MCF 10A (cell line): Measurements from ENCODE around the gene CDKN3. TPM values are rescaled to one million over a fixed set of nuclear protein-coding genes. Genes with fewer than 3 reads are reported as not detected.

Source experiments
- BruUV-seq: library from RNA; stranded (reverse); fragments of 400-500 nt; replicated peaks from 2 replicates; lab custom pipeline; 2021; lab: Mats Ljungman, UMichigan
- CTCF ChIA-PET: fragments of 300-600 bp; sonication (Branson Sonifier 250); formaldehyde crosslinking; extraction: SDS; loops from one replicate; lab custom pipeline; 2021; ENCODE audit warnings: antibody characterized with exemption, inconsistent platforms; lab: Yijun Ruan, JAX
- POLR2A ChIA-PET: fragments of 300-600, 350-650 bp; sonication (Branson Sonifier 250); formaldehyde crosslinking; extraction: SDS; loops from one replicate; lab custom pipeline; 2020; ENCODE audit warnings: antibody characterized with exemption, inconsistent platforms; lab: Yijun Ruan, JAX
- DNase-seq: peaks from one replicate; pipeline ENCODE4 v3.0.0-alpha.2; 2018; ENCODE audit not compliant: unreplicated experiment
- H3K27ac Mint-ChIP-seq: one replicate; pipeline ENCODE4 v1.8.0; 2022; ENCODE audit warnings: mild to moderate bottlenecking, low read depth, mixed read lengths; ENCODE audit not compliant: unreplicated experiment
- H3K27me3 Mint-ChIP-seq: one replicate; pipeline ENCODE4 v1.8.0; 2022; ENCODE audit warnings: mixed read lengths; ENCODE audit not compliant: insufficient read depth, unreplicated experiment
- H3K36me3 Mint-ChIP-seq: one replicate; pipeline ENCODE4 v1.8.0; 2022; ENCODE audit warnings: mild to moderate bottlenecking, moderate library complexity, mixed read lengths; ENCODE audit not compliant: insufficient read depth, unreplicated experiment
- H3K4me1 Mint-ChIP-seq: one replicate; pipeline ENCODE4 v1.8.0; 2022; ENCODE audit warnings: mixed read lengths; ENCODE audit not compliant: insufficient read depth, unreplicated experiment
- H3K4me3 Mint-ChIP-seq: one replicate; pipeline ENCODE4 v1.8.0; 2022; ENCODE audit warnings: mild to moderate bottlenecking, moderate library complexity, mixed read lengths; ENCODE audit not compliant: unreplicated experiment
- H3K9me3 Mint-ChIP-seq: one replicate; pipeline ENCODE4 v1.8.0; 2022; ENCODE audit warnings: mixed read lengths; ENCODE audit not compliant: unreplicated experiment
- CTCF ChIP-seq: fragments of 200-600 bp; IDR thresholded peaks from one replicate; pipeline ENCODE4 v1.8.0; 2022; ENCODE audit warnings: antibody characterized with exemption, mild to moderate bottlenecking; ENCODE audit not compliant: unreplicated experiment
- intact Hi-C: fragments of 100-400 bp; cut with micrococcal nuclease; formaldehyde crosslinking; loops from 2 replicates; pipeline ENCODE4 v1.14.1; 2022
- total RNA-seq: library from RNA; stranded (reverse); gene quantifications from 2 replicates; pipeline ENCODE4 v1.2.3, GENCODE V29; 2022

Gene CDKN3
- total RNA-seq, 1 experiment from 2014 or later: 66.5 TPM

GRCh38 chr14:54353694-54354093 is 43.1 kb upstream of the CDKN3 start:
- H3K27me3 Mint-ChIP-seq: no peaks in the 10 kb centered on the region
- ChIA-PET POLR2A (interaction anchor here (0.6 kb wide), 1 partner anchor 10 kb away, joined by 3 read pairs; no protein-coding TSS in a partner anchor), CTCF (interaction anchor here (0.5 to 1.5 kb wide), 7 partner anchors 42 to 1058 kb away, joined by 3 to 4 read pairs (median 3); partner anchors contain the start of gene CDKN3)
- H3K4me1 Mint-ChIP-seq: peaks cover 11% of the 10 kb centered on the region
- H3K4me3 Mint-ChIP-seq: no peak overlapping the region
- H3K36me3 Mint-ChIP-seq: no peaks in the 10 kb centered on the region
- H3K9me3 Mint-ChIP-seq: no peaks in the 10 kb centered on the region
- H3K27ac Mint-ChIP-seq: no peak overlapping the region
- intact Hi-C loops: no loop called here
- DNase-seq: no peak
- BruUV-seq: no TSS peak
- TF ChIP-seq CTCF: no peak

GRCh38 chr14:54354096-54354495 is 42.7 kb upstream of the CDKN3 start:
- CTCF ChIA-PET: interaction anchor here (0.5 to 1.5 kb wide), 5 partner anchors 43 to 1058 kb away, joined by 3 read pairs; partner anchors contain the start of gene CDKN3
- DNase-seq: no peak
- Mint-ChIP-seq H3K4me1 (peaks cover 11% of the 10 kb centered on the region), H3K4me3 (no peak overlapping the region), H3K27me3 (no peaks in the 10 kb centered on the region), H3K9me3 (no peaks in the 10 kb centered on the region), H3K27ac (no peak overlapping the region), H3K36me3 (no peaks in the 10 kb centered on the region)
- POLR2A ChIA-PET: no interaction called here
- TF ChIP-seq CTCF: no peak
- intact Hi-C loops: no loop called here
- BruUV-seq: no TSS peak

GRCh38 chr14:54354968-54355641 is 41.7 kb upstream of the CDKN3 start:
- no peak overlapping the region for H3K27ac Mint-ChIP-seq
- no peak for TF ChIP-seq CTCF
- H3K4me3 Mint-ChIP-seq: no peak overlapping the region
- no peak for DNase-seq
- BruUV-seq: no TSS peak
- no peaks in the 10 kb centered on the region for H3K9me3 Mint-ChIP-seq
- CTCF ChIA-PET: no interaction called here
- POLR2A ChIA-PET: interaction anchor here (0.6 kb wide), 1 partner anchor 54 kb away, joined by 3 read pairs; no protein-coding TSS in a partner anchor
- H3K36me3 Mint-ChIP-seq: no peaks in the 10 kb centered on the region
- H3K27me3 Mint-ChIP-seq: peaks cover 8% of the 10 kb centered on the region
- intact Hi-C loops: no loop called here
- H3K4me1 Mint-ChIP-seq: peaks cover 9% of the 10 kb centered on the region

GRCh38 chr14:54355698-54356097 is 41.1 kb upstream of the CDKN3 start:
- H3K27me3 Mint-ChIP-seq: peaks cover 10% of the 10 kb centered on the region
- no peaks in the 10 kb centered on the region for H3K36me3 Mint-ChIP-seq
- intact Hi-C loops: no loop called here
- CTCF ChIA-PET: interaction anchor here (1.9 kb wide), 1 partner anchor 8 kb away, joined by 11 read pairs; no protein-coding TSS in a partner anchor
- no peak overlapping the region for H3K27ac Mint-ChIP-seq
- DNase-seq: no peak
- no peak for TF ChIP-seq CTCF
- H3K4me1 Mint-ChIP-seq: peaks cover 6% of the 10 kb centered on the region
- no peaks in the 10 kb centered on the region for H3K9me3 Mint-ChIP-seq
- BruUV-seq: no TSS peak
- no peak overlapping the region for H3K4me3 Mint-ChIP-seq
- POLR2A ChIA-PET: interaction anchor here (0.6 kb wide), 1 partner anchor 53 kb away, joined by 3 read pairs; no protein-coding TSS in a partner anchor
